ENCODE results near the gene SFXN2. TPM values are rescaled to one million over a fixed set of nuclear protein-coding genes. Genes with fewer than 3 reads are reported as not detected.

The SFXN2 gene
- total and polyA plus RNA-seq, 2 experiments from 2014 or later = 5.7 to 6.2 TPM

DNA sequence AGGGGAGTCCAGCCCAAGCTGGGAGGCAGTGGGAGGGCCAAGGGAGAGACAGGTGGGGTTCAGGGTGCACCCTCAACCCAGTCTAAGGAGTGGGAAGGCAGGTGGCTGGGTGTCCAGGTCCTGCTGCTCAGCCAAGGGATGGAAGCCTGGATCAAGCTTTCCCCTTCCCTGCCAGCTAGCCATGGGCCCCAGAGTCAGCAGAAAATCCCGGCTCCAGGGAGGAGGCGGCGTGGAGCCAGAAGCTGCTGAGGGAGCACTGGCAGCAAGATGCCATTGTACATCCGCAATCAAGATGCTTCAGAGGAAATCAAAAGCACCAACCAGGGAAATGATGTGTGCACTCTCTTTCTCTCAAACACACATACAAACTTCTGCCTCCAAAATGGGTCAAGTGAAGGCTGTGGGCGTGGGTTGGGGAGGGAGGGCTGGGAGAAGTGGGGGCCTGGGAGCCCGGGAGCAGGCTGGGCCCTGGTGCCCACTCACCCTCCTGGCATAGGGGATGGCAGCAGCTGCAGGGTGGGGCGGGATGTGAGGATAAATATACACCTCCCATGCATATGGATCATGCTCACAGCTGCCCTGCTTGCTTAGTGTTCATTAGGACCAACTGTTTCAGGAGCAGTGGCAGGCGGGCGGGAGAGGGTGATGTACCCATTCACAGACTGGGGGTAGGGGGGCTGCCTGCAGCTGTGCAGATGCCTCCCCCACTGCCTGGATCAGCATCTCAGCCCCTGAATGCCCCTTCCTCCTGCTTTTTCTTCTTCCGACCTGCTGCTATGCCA lies 45.9 kb upstream of the SFXN2 start (continued):
- TF ChIP-seq, protein P1, sequence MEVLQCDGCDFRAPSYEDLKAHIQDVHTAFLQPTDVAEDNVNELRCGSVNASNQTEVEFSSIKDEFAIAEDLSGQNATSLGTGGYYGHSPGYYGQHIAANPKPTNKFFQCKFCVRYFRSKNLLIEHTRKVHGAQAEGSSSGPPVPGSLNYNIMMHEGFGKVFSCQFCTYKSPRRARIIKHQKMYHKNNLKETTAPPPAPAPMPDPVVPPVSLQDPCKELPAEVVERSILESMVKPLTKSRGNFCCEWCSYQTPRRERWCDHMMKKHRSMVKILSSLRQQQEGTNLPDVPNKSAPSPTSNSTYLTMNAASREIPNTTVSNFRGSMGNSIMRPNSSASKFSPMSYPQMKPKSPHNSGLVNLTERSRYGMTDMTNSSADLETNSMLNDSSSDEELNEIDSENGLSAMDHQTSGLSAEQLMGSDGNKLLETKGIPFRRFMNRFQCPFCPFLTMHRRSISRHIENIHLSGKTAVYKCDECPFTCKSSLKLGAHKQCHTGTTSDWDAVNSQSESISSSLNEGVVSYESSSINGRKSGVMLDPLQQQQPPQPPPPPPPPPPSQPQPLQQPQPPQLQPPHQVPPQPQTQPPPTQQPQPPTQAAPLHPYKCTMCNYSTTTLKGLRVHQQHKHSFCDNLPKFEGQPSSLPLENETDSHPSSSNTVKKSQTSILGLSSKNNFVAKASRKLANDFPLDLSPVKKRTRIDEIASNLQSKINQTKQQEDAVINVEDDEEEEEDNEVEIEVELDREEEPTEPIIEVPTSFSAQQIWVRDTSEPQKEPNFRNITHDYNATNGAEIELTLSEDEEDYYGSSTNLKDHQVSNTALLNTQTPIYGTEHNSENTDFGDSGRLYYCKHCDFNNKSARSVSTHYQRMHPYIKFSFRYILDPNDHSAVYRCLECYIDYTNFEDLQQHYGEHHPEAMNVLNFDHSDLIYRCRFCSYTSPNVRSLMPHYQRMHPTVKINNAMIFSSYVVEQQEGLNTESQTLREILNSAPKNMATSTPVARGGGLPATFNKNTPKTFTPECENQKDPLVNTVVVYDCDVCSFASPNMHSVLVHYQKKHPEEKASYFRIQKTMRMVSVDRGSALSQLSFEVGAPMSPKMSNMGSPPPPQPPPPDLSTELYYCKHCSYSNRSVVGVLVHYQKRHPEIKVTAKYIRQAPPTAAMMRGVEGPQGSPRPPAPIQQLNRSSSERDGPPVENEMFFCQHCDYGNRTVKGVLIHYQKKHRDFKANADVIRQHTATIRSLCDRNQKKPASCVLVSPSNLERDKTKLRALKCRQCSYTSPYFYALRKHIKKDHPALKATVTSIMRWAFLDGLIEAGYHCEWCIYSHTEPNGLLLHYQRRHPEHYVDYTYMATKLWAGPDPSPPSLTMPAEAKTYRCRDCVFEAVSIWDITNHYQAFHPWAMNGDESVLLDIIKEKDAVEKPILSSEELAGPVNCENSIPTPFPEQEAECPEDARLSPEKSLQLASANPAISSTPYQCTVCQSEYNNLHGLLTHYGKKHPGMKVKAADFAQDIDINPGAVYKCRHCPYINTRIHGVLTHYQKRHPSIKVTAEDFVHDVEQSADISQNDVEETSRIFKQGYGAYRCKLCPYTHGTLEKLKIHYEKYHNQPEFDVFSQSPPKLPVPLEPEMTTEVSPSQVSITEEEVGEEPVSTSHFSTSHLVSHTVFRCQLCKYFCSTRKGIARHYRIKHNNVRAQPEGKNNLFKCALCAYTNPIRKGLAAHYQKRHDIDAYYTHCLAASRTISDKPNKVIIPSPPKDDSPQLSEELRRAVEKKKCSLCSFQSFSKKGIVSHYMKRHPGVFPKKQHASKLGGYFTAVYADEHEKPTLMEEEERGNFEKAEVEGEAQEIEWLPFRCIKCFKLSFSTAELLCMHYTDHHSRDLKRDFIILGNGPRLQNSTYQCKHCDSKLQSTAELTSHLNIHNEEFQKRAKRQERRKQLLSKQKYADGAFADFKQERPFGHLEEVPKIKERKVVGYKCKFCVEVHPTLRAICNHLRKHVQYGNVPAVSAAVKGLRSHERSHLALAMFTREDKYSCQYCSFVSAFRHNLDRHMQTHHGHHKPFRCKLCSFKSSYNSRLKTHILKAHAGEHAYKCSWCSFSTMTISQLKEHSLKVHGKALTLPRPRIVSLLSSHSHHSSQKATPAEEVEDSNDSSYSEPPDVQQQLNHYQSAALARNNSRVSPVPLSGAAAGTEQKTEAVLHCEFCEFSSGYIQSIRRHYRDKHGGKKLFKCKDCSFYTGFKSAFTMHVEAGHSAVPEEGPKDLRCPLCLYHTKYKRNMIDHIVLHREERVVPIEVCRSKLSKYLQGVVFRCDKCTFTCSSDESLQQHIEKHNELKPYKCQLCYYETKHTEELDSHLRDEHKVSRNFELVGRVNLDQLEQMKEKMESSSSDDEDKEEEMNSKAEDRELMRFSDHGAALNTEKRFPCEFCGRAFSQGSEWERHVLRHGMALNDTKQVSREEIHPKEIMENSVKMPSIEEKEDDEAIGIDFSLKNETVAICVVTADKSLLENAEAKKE (CRISPR knock-in tag; IDR thresholded peaks at IDR 0.05) = no peak

- no peak for TF ChIP-seq POLR2AphosphoS5 (IDR thresholded peaks at IDR 0.05; ENCODE audit: low read depth)
- TF ChIP-seq, protein P2, sequence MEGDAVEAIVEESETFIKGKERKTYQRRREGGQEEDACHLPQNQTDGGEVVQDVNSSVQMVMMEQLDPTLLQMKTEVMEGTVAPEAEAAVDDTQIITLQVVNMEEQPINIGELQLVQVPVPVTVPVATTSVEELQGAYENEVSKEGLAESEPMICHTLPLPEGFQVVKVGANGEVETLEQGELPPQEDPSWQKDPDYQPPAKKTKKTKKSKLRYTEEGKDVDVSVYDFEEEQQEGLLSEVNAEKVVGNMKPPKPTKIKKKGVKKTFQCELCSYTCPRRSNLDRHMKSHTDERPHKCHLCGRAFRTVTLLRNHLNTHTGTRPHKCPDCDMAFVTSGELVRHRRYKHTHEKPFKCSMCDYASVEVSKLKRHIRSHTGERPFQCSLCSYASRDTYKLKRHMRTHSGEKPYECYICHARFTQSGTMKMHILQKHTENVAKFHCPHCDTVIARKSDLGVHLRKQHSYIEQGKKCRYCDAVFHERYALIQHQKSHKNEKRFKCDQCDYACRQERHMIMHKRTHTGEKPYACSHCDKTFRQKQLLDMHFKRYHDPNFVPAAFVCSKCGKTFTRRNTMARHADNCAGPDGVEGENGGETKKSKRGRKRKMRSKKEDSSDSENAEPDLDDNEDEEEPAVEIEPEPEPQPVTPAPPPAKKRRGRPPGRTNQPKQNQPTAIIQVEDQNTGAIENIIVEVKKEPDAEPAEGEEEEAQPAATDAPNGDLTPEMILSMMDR (conservative IDR thresholded peaks at IDR 0.05; ENCODE audit: low read depth in 2 of 2) = peak; percentile 57 to 66
- Histone ChIP-seq H3K79me2 (replicated peaks; ENCODE audit: insufficient read depth) (no peaks in the 10 kb centered on the region), H3K27ac (ENCODE audit: low read depth) (no peak overlapping the region), H2AFZ (no peak overlapping the region), H3K27me3 (ENCODE audit: insufficient read depth) (no peaks in the 10 kb centered on the region), H3K4me1 (ENCODE audit: insufficient read depth) (peaks cover 34% of the 10 kb centered on the region), H3K9me2 (ENCODE audit: insufficient read depth) (no peaks in the 10 kb centered on the region), H4K20me1 (replicated peaks; ENCODE audit: insufficient read depth) (no peaks in the 10 kb centered on the region), H3K4me2 (no peak overlapping the region; the same call in 1 of the 2 replicates), H3K4me3 (no peak overlapping the region), H3F3A (replicated peaks; ENCODE audit: low read depth) (peaks cover 15% of the 10 kb centered on the region; the same call in 1 of the 2 replicates), H3K36me3 (ENCODE audit: insufficient read depth) (no peaks in the 10 kb centered on the region)
- Mint-ChIP-seq H3K4me3 (no peak overlapping the region), H3K27ac (no peak overlapping the region), H3K27me3 (ENCODE audit: insufficient read depth, low read depth, poor library complexity) (peaks cover 17% of the 10 kb centered on the region), H3K36me3 (ENCODE audit: low read depth) (no peaks in the 10 kb centered on the region; the same call in 2 of the 3 replicates), H3K4me1 (peaks cover 44% of the 10 kb centered on the region), H3K9me3 (no peaks in the 10 kb centered on the region)
- DNase-seq (ENCODE audit: low spot score) (peak; percentile 57), ATAC-seq (peak; percentile 55)
Observed at GRCh38 chr10:102669206-102670064, 45.0 kb upstream of the SFXN2 start.

Measured in GM23338 (cell line).